ENCODE data around the gene HTT.
A peak's percentile ranks its signal among the peaks of the same experiment; 100 is the strongest.

The HTT gene

DNA sequence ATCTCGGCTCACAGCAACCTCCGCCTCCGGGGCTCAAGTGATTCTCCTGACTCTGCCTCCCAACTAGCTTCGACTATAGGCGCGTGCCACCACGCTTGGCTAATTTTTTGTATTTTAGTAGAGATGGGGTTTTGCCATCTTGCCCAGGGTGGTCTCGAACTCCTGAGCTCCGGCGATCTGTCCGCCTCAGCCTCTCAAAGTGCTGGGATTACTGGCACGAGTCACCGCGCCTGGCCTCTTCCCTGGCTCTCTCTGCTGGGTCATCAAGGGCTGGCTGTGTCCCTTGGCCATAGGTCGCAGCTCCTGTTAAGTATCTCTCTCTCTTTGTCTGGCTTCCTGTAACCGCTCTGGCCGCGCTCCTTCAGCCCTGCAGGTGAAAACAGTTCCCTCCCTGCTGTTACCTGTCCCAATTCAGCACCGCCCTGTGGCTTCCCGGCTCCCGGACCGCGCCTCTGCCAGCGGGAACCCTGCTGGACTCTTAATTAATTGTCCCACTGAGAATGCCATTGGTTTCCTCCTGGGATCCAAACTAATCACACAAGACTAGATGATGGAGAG, 217.0 kb downstream of the HTT start:
- TF ChIP-seq CTCF (IDR thresholded peaks at IDR 0.05; ENCODE audit: insufficient read depth, missing control alignments): no peak
- DNase-seq (ENCODE audit: insufficient read length, low spot score) (no peak), FAIRE-seq (no peak)

DNA sequence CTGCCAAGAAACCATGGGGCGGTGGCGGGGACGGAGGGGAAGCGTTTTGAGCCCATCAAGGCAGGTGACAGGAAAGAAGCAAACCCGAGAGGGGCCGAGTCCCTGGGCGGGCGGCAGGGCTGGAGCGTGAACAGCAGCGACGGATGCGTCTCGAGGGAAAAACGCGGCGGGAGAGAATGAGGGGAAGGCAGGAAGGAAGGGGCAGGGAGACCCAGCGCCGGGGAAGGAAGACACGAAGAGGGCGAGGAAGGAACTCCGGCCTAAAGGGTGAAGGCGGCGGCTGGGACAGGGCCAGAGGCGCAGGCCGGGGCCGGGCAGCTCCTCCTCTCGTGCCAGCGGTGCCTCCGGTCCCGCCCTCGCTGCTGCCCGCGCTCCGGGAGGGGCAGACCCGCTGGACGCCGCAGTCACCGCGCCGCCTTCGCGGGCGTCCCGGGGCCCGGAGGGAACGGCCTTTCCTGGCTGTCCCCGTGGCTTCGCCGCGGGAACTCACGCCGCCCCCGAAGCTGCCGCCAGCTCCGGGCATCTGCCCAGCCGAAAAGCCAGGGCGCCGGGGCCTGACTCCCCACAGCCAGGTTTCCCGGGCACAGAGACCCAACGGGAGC, 217.6 kb downstream of the HTT start:
- no peak for DNase-seq (ENCODE audit: insufficient read length, low spot score)
- no peak for FAIRE-seq
- no peak for TF ChIP-seq CTCF (IDR thresholded peaks at IDR 0.05; ENCODE audit: insufficient read depth, missing control alignments)

DNA sequence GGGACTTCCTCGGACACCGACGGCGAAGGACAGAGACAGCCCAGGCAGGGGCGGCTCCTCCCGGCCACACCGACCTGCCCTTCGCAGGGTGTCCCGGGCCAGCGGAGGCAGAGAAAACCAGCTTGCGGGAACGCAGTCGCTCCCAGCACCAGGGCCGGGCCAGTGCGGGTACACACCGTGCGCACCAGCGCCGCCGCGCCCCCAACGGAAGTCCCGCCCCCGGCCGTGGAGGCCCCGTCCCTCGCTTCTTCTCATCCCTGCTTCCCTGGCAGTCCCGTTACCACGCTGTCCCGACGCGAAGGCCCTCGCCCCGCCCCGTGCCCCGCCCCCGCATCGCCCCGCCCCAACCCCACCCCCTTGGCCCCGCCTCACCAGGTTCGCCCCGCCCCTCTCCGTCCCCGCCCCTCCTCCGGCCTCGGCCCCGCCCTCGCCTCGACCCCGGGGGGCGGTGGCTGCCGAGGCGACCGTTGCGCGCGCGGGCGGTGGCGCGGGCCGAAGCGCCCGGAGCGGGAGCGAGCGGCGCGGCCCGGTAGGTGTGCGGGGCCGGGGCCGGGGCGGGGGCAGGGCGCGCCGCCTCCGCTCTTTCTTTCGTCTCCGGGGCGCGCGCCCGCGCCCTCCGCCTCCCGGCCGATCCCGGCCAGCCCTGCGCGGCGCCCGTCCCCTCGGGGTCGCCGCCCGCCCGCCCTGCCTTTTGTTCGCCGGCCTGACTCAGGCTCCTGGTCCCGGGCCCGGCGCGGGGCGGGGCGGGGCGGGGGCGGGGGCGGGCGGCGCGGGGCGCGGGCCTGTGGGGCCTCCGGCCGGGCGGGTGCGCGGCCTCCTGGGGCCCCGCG, 218.3 kb downstream of the HTT start, which contains the start of gene RGS12:
Gene RGS12 (plus strand): TSS at position 451 of the 830 bp plus-strand sequence. CDS start 23,150 bp downstream, outside the sequence.
- no peak for TF ChIP-seq CTCF (IDR thresholded peaks at IDR 0.05; ENCODE audit: insufficient read depth, missing control alignments)
- DNase-seq (ENCODE audit: insufficient read length, low spot score) (peak; percentile 96), FAIRE-seq (no peak)
